Erythroblast (primary cell): ENCODE data around the gene RNF224.

Source experiments
- GATA1 ChIP-seq: IDR thresholded peaks from 2 replicates; pipeline ENCODE4 v1.6.1; 2011; ENCODE audit warnings: low read depth, mild to moderate bottlenecking, control low read depth, low read length, moderate library complexity
- POLR2A ChIP-seq: IDR thresholded peaks from 2 replicates; pipeline ENCODE4 v1.6.1; 2011; ENCODE audit warnings: mild to moderate bottlenecking, low read length

GRCh38 chr9:137206602-137207001, 20.7 kb upstream of the RNF224 start:
- TF ChIP-seq POLR2A = no peak
- TF ChIP-seq GATA1 = no peak
